ENCODE measurements around the gene AFM. TPM values are rescaled to one million over a fixed set of nuclear protein-coding genes. Genes with fewer than 3 reads are reported as not detected.

Gene AFM
- total and polyA plus RNA-seq, 2 of the 13 experiments (the other 11 are each of a cell fraction or from before 2014, with no cell fraction given) = 0.13 to 1.8 TPM

DNA sequence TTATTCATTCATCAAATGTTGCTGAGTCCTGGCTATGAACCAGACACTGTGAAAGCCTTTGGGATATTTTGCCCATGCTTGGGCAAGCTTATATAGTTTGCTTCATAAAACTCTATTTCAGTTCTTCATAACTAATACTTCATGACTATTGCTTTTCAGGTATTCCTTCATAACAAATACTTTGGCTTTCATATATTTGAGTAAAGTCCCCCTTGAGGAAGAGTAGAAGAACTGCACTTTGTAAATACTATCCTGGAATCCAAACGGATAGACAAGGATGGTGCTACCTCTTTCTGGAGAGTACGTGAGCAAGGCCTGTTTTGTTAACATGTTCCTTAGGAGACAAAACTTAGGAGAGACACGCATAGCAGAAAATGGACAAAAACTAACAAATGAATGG lies 47.2 kb upstream of the AFM start (continued):
- no peak for TF ChIP-seq SOX5 (CRISPR knock-in tag; IDR thresholded peaks at IDR 0.05; ENCODE audit: borderline replicate concordance)
- TF ChIP-seq ZBTB4 (CRISPR knock-in tag; IDR thresholded peaks at IDR 0.05; ENCODE audit: borderline replicate concordance) = no peak
- TF ChIP-seq HDAC6 (IDR thresholded peaks at IDR 0.05; ENCODE audit: low read depth, low read length) = no peak
- TF ChIP-seq SUZ12 (IDR thresholded peaks at IDR 0.05; ENCODE audit: low read depth, low read length) = no peak
- no peak for TF ChIP-seq CBX1 (IDR thresholded peaks at IDR 0.05; ENCODE audit: low read depth)
- TF ChIP-seq, protein P1, sequence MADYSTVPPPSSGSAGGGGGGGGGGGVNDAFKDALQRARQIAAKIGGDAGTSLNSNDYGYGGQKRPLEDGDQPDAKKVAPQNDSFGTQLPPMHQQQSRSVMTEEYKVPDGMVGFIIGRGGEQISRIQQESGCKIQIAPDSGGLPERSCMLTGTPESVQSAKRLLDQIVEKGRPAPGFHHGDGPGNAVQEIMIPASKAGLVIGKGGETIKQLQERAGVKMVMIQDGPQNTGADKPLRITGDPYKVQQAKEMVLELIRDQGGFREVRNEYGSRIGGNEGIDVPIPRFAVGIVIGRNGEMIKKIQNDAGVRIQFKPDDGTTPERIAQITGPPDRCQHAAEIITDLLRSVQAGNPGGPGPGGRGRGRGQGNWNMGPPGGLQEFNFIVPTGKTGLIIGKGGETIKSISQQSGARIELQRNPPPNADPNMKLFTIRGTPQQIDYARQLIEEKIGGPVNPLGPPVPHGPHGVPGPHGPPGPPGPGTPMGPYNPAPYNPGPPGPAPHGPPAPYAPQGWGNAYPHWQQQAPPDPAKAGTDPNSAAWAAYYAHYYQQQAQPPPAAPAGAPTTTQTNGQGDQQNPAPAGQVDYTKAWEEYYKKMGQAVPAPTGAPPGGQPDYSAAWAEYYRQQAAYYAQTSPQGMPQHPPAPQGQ (CRISPR knock-in tag; IDR thresholded peaks at IDR 0.05; ENCODE audit: borderline replicate concordance) = no peak
- no peak for TF ChIP-seq ERF (CRISPR knock-in tag; IDR thresholded peaks at IDR 0.05)
- no peak for TF ChIP-seq ZBTB7B (CRISPR knock-in tag; IDR thresholded peaks at IDR 0.05)
- TF ChIP-seq, protein P2, sequence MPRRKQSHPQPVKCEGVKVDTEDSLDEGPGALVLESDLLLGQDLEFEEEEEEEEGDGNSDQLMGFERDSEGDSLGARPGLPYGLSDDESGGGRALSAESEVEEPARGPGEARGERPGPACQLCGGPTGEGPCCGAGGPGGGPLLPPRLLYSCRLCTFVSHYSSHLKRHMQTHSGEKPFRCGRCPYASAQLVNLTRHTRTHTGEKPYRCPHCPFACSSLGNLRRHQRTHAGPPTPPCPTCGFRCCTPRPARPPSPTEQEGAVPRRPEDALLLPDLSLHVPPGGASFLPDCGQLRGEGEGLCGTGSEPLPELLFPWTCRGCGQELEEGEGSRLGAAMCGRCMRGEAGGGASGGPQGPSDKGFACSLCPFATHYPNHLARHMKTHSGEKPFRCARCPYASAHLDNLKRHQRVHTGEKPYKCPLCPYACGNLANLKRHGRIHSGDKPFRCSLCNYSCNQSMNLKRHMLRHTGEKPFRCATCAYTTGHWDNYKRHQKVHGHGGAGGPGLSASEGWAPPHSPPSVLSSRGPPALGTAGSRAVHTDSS (CRISPR knock-in tag; conservative IDR thresholded peaks at IDR 0.05) = no peak
- TF ChIP-seq XRCC5 (optimal IDR thresholded peaks at IDR 0.05; ENCODE audit: low read length) = no peak
- TF ChIP-seq SYNCRIP (IDR thresholded peaks at IDR 0.05; ENCODE audit: insufficient read depth, low read depth, low read length) = no peak
- TF ChIP-seq, protein P3, sequence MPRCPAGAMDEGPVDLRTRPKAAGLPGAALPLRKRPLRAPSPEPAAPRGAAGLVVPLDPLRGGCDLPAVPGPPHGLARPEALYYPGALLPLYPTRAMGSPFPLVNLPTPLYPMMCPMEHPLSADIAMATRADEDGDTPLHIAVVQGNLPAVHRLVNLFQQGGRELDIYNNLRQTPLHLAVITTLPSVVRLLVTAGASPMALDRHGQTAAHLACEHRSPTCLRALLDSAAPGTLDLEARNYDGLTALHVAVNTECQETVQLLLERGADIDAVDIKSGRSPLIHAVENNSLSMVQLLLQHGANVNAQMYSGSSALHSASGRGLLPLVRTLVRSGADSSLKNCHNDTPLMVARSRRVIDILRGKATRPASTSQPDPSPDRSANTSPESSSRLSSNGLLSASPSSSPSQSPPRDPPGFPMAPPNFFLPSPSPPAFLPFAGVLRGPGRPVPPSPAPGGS (CRISPR knock-in tag; IDR thresholded peaks at IDR 0.05) = no peak
- TF ChIP-seq, protein P4, sequence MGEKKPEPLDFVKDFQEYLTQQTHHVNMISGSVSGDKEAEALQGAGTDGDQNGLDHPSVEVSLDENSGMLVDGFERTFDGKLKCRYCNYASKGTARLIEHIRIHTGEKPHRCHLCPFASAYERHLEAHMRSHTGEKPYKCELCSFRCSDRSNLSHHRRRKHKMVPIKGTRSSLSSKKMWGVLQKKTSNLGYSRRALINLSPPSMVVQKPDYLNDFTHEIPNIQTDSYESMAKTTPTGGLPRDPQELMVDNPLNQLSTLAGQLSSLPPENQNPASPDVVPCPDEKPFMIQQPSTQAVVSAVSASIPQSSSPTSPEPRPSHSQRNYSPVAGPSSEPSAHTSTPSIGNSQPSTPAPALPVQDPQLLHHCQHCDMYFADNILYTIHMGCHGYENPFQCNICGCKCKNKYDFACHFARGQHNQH (CRISPR knock-in tag; IDR thresholded peaks at IDR 0.05) = no peak
- no peak for TF ChIP-seq NPAS2 (CRISPR knock-in tag; IDR thresholded peaks at IDR 0.05; ENCODE audit: borderline replicate concordance)
- TF ChIP-seq, protein P5, sequence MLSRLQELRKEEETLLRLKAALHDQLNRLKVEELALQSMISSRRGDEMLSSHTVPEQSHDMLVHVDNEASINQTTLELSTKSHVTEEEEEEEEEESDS (CRISPR knock-in tag; IDR thresholded peaks at IDR 0.05; ENCODE audit: borderline replicate concordance) = no peak
- TF ChIP-seq ZNF160 (CRISPR knock-in tag; IDR thresholded peaks at IDR 0.05) = no peak
- TF ChIP-seq ZNF335 (CRISPR knock-in tag; IDR thresholded peaks at IDR 0.05) = no peak
- no peak for TF ChIP-seq MEIS1 (CRISPR knock-in tag; IDR thresholded peaks at IDR 0.05; ENCODE audit: borderline replicate concordance)
- TF ChIP-seq NR3C1 (CRISPR knock-in tag; IDR thresholded peaks at IDR 0.05) = no peak
- no peak for TF ChIP-seq SRF (IDR thresholded peaks at IDR 0.05; ENCODE audit: low read depth, low read length)
- no peak for TF ChIP-seq SOX6 (IDR thresholded peaks at IDR 0.05)
- peak; percentile 26; the same call in 1 of the 2 replicates for TF ChIP-seq SOX6 (CRISPR knock-in tag; IDR thresholded peaks at IDR 0.05)
- TF ChIP-seq CAMTA2 (CRISPR knock-in tag; IDR thresholded peaks at IDR 0.05; ENCODE audit: borderline replicate concordance) = no peak
